Skeletal muscle satellite cell (primary cell): Measurements from ENCODE around the gene EARS2.

Experiments
- H3K27me3 ChIP-seq: 2 replicates; pipeline ENCODE4 v1.7.0; 2013; ENCODE audit warnings: low read length; ENCODE audit not compliant: control insufficient read depth, insufficient read depth
- H3K36me3 ChIP-seq: 2 replicates; pipeline ENCODE4 v1.7.0; 2013; ENCODE audit warnings: mild to moderate bottlenecking, control low read depth, low read length; ENCODE audit not compliant: insufficient read depth
- H3K4me1 ChIP-seq: 2 replicates; pipeline ENCODE4 v1.7.0; 2013; ENCODE audit warnings: low read length; ENCODE audit not compliant: control insufficient read depth, insufficient read depth
- H3K4me2 ChIP-seq: 2 replicates; pipeline ENCODE4 v1.7.0; 2013; ENCODE audit warnings: mild to moderate bottlenecking, low read length
- H3K4me3 ChIP-seq: 2 replicates; pipeline ENCODE4 v1.7.0; 2013; ENCODE audit warnings: low read length
- H3K9ac ChIP-seq: 2 replicates; pipeline ENCODE4 v1.7.0; 2013; ENCODE audit warnings: mild to moderate bottlenecking, low read depth, low read length, moderate library complexity
- H3K9me3 ChIP-seq: replicated peaks from 2 replicates; pipeline ENCODE4 v1.7.0; 2013; ENCODE audit warnings: mild to moderate bottlenecking, control low read depth, low read length

EARS2 gene

GRCh38 chr16:23538919-23539278 lies 18.3 kb downstream of the EARS2 start:
- peak overlapping the region; percentile 49 for H3K9ac ChIP-seq
- no peak overlapping the region for H3K4me3 ChIP-seq
- H3K4me1 ChIP-seq = peaks cover 14% of the 10 kb centered on the region
- H3K4me2 ChIP-seq = no peak overlapping the region
- peaks cover 24% of the 10 kb centered on the region for H3K36me3 ChIP-seq
- H3K9me3 ChIP-seq = no peaks in the 10 kb centered on the region
- no peaks in the 10 kb centered on the region for H3K27me3 ChIP-seq

DNA sequence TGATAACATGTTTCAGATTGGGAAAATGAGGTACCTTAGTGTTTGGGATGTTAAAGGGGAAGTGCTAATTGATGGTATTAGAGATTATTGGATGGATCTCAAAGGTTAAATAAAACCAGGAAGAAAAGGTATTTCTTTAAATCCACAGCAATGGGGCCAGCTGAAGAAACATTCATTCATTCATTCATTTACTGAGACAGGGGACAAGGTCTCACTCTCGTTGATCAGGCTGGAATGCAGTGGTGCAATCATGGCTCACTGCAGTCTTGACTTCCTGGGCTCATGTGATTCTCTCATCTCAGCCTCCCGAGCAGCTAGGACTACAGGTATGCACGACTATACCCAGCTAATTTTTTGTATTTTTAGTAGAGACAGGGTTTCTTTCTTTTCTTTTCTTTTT lies 19.8 kb downstream of the EARS2 start:
- Histone ChIP-seq H3K27me3 (no peaks in the 10 kb centered on the region), H3K9ac (no peak overlapping the region), H3K4me2 (no peak overlapping the region), H3K4me1 (peaks cover 14% of the 10 kb centered on the region), H3K9me3 (no peaks in the 10 kb centered on the region), H3K4me3 (no peak overlapping the region), H3K36me3 (peaks cover 30% of the 10 kb centered on the region)

DNA sequence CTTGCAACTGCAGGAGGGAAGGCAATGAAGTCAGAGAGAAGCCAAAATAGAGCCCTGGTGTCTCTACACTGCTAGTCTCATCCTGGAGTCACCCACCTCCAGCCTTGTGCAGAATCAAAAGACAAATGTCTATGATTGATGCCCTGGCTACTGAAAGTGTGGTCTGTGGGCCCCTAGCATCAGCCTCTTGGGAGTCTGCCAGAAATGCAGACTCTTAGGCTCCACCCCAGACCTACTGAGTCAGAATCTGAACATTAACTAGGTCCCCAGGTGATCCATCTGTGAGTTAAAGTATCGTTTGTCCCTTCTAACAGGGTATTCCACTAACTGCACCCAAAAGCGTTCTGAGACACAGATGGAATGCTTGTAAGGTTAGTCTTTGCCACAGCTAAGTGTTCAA lies 21.2 kb downstream of the EARS2 start:
- Histone ChIP-seq H3K4me1 (peaks cover 14% of the 10 kb centered on the region), H3K9ac (no peak overlapping the region), H3K9me3 (no peaks in the 10 kb centered on the region), H3K36me3 (peaks cover 37% of the 10 kb centered on the region), H3K4me2 (no peak overlapping the region), H3K4me3 (no peak overlapping the region), H3K27me3 (no peaks in the 10 kb centered on the region)

DNA sequence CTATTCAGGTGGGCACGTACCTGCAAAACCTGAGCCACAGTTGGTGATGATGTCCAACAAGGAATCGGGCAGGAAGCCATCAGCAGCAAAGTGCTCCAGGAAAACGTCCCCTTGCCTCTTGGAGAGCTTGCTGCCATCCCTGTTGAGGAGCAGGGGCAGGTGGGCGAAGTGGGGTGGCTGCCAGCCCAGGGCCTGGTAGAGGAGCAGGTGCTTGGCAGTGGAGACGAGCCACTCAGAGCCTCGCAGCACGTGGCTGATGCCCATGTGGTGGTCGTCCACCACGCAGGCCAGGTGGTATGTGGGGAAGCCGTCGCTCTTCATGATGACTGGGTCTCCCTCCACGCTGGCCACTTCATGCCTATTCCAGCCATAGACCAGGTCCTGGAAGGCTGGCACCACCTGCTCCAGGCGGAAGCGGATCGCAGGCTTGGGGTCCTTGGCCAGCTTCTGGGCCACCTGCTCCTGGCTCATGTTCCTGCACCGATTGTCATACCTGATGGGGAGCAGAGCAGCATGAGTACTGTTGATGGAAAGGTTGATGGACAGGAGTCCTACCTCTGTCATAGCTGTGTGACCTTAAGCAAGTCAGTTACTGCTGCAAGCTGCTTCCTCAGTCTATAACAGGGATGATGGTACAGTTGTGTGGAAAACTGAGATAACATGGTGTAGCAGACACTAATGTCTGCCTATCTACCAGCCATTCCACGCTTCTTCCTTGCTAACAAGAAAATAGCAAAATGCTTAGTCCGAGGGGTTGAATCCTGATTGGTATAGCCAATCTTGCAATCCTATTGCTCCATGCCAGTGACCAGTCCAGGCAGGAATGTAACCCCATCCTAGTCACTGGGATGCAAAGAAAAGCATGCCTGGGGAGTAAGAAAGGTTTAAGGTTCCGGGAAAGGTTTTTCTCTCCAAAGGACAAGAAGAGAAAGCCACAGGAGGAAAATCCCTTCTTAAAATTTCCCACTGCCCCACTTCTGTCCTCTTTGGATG lies 22.0 kb downstream of the EARS2 start:
- H3K9ac ChIP-seq = no peak overlapping the region
- peaks cover 33% of the 10 kb centered on the region for H3K36me3 ChIP-seq
- H3K4me2 ChIP-seq = no peak overlapping the region
- peaks cover 14% of the 10 kb centered on the region for H3K4me1 ChIP-seq
- H3K27me3 ChIP-seq = no peaks in the 10 kb centered on the region
- no peaks in the 10 kb centered on the region for H3K9me3 ChIP-seq
- H3K4me3 ChIP-seq = no peak overlapping the region

GRCh38 chr16:23532448-23532847 lies 24.7 kb downstream of the EARS2 start:
- H3K36me3 ChIP-seq = peaks cover 53% of the 10 kb centered on the region
- no peaks in the 10 kb centered on the region for H3K4me1 ChIP-seq

DNA sequence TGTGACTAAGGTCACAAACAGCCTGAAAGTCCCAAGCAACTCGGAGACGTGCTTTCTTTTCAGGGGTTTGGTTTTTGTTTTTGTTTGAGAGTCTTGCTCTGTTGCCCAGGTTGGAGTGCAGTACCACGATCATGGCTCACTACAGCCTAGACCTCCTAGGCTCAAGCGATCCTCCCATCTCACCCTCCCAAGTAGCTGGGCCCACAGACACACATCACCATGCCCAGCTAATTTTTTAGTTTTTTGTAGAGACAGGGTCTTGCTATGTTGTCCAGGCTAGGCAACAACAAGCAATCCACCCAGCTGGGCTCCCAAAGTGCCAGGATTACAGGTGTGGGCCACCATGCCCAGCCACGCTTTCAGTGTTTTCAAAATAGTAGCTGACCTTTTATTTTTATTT lies 27.1 kb downstream of the EARS2 start:
- H3K9ac ChIP-seq = no peak overlapping the region
- H3K36me3 ChIP-seq = peaks cover 53% of the 10 kb centered on the region
- H3K9me3 ChIP-seq = no peaks in the 10 kb centered on the region
- no peaks in the 10 kb centered on the region for H3K4me1 ChIP-seq
- H3K4me2 ChIP-seq = no peak overlapping the region
- H3K27me3 ChIP-seq = no peaks in the 10 kb centered on the region
- no peak overlapping the region for H3K4me3 ChIP-seq

More at GRCh38 chr16:23532448-23532847, 24.7 kb downstream of the EARS2 start:
- no peaks in the 10 kb centered on the region for H3K27me3 ChIP-seq
- no peak overlapping the region for H3K4me2 ChIP-seq
- H3K9me3 ChIP-seq = no peaks in the 10 kb centered on the region
- no peak overlapping the region for H3K4me3 ChIP-seq
- H3K9ac ChIP-seq = no peak overlapping the region

- Histone ChIP-seq H3K36me3 (peaks cover 50% of the 10 kb centered on the region), H3K4me3 (no peak overlapping the region), H3K4me1 (no peaks in the 10 kb centered on the region), H3K9me3 (no peaks in the 10 kb centered on the region), H3K9ac (no peak overlapping the region), H3K27me3 (no peaks in the 10 kb centered on the region), H3K4me2 (no peak overlapping the region)
Observed at GRCh38 chr16:23528644-23529310, 28.4 kb downstream of the EARS2 start.

- Histone ChIP-seq H3K9ac (no peak overlapping the region), H3K4me2 (no peak overlapping the region), H3K4me3 (no peak overlapping the region), H3K9me3 (no peaks in the 10 kb centered on the region), H3K4me1 (no peaks in the 10 kb centered on the region), H3K36me3 (peaks cover 57% of the 10 kb centered on the region), H3K27me3 (no peaks in the 10 kb centered on the region)
Observed at GRCh38 chr16:23527961-23528643, 29.0 kb downstream of the EARS2 start.

DNA sequence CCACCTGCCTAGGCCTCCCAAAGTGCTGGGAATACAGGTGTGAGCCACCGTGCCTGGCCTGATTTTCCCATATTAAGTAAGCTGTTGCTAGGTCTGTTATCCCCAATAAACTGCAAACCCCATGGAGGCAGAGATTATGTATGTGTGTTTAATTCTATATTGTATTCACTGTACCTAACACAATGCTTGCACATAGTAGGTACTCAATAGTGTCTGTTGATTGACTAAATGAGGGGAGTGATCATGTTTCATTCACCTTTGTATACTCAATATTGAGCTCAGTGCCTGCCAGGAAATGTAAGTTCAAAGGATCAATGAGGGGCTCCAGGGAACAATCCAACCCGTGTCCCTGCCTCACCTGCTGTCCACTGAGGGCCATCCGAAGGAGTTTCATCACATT lies 32.3 kb downstream of the EARS2 start:
- Histone ChIP-seq H3K9ac (no peak overlapping the region), H3K4me1 (no peaks in the 10 kb centered on the region), H3K9me3 (no peaks in the 10 kb centered on the region), H3K4me3 (no peak overlapping the region), H3K4me2 (no peak overlapping the region), H3K27me3 (no peaks in the 10 kb centered on the region), H3K36me3 (peaks cover 60% of the 10 kb centered on the region)

DNA sequence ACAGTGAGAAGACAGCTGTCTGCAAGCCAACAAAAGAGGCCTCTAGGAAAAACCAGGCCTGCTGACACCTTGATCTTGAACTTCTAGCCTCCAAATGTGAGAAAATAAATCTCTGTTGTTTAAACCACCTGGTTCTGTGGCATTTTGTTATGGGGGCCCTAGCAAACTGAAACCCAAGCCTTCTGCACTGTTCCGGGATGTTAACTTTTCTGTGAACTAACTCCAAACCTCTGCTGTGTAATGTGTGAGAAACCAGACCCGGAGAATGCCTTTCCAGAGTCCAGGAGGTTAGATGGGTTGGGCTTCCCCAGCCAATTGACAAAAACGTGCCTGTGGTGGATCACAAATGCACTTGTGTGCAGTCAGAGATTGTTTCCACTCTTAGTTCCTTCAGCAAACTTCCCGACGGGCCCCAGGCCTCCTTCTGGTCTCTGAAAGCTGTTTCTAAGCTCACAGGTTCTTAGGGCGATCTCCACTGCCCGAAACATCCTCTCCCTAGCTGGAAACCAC lies 33.2 kb downstream of the EARS2 start:
- Histone ChIP-seq H3K36me3 (peaks cover 51% of the 10 kb centered on the region), H3K9me3 (no peaks in the 10 kb centered on the region), H3K4me3 (no peak overlapping the region), H3K4me1 (no peaks in the 10 kb centered on the region), H3K4me2 (no peak overlapping the region), H3K27me3 (no peaks in the 10 kb centered on the region), H3K9ac (no peak overlapping the region)

DNA sequence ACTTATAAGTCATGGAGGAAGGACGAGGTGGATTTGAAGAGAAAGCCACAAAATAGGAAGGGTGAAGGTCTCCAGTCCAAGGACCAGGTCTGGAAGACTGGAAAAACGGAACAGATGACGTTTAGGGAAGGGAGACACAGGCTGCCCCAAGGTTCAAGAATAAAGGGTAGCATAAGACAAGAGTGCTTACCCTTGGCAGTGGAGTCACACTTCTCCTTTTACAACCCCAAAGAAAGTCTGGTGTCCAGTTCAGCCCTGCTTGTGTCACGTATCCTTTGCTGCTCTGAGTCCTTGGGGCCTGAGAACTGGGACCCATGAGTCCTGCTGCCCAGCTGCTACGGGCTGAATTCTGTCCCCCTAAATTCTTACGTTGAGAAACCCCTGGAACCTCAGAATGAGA lies 33.8 kb downstream of the EARS2 start:
- Histone ChIP-seq H3K36me3 (peaks cover 48% of the 10 kb centered on the region), H3K27me3 (no peaks in the 10 kb centered on the region)

More for the DNA sequence above, 33.8 kb downstream of the EARS2 start:
- no peak overlapping the region for H3K4me2 ChIP-seq
- H3K4me1 ChIP-seq = no peaks in the 10 kb centered on the region
- H3K9ac ChIP-seq = no peak overlapping the region
- no peak overlapping the region for H3K4me3 ChIP-seq
- H3K9me3 ChIP-seq = no peaks in the 10 kb centered on the region
